GM18517 (cell line): Measurements from ENCODE around the gene HPRT1.

Source experiments
- ATAC-seq: cut with Tn5 transposase; IDR thresholded peaks from one replicate; pipeline ENCODE4 v1.9.1; 2021; ENCODE audit warnings: mild to moderate bottlenecking, moderate library complexity; ENCODE audit not compliant: unreplicated experiment

The HPRT1 gene

GRCh38 chrX:134472041-134472440, 12.1 kb downstream of the HPRT1 start:
- no peak for ATAC-seq

GRCh38 chrX:134476284-134476683, 16.3 kb downstream of the HPRT1 start:
- ATAC-seq, result no peak

- no peak for ATAC-seq
These were observed 18.4 kb downstream of the HPRT1 start for GRCh38 chrX:134478374-134478773.

- no peak for ATAC-seq
These were observed 20.1 kb downstream of the HPRT1 start for GRCh38 chrX:134480061-134480460.

DNA sequence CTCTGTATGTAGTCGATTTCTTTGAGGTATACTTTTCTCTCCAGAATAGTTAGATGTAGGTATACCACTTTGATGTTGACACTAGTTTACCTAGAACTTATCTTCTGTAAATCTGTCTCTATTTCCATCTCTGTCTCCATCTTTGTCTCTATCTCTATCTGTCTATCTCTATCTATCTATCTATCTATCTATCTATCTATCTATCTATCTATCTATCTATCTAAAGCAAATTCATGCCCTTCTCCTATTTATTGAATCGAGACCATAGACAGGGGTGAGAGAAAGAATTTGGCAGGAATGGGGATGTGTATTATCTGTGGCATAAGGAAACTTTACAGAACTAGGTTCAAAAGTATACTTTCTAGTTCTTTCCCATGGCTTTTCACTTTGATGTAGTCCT, 21.4 kb downstream of the HPRT1 start:
- ATAC-seq, result no peak

- ATAC-seq, result no peak
These were observed 22.4 kb downstream of the HPRT1 start for GRCh38 chrX:134482371-134482770.

- ATAC-seq, result no peak
These were observed 24.1 kb downstream of the HPRT1 start for GRCh38 chrX:134484039-134484438.

GRCh38 chrX:134501941-134502340, 42.0 kb downstream of the HPRT1 start:
- no peak for ATAC-seq

DNA sequence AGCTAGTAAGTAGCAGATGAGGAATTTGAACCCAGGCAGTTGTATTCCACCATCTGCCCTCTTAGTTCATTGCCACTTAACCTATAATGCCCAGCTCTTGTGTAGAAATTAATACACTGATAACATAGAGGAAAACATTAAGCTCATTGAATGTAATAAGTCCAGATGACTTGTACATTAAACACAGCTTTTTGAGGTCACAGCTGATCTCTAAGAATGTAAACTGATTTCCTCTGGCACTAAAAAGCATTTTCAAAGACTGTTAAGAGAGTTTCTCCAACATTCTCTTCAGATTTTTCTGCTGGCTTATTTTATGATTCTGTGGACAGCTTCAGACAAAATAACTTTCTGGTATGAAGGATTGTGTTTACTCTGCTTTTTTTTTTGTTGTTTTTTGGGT, 42.7 kb downstream of the HPRT1 start:
- no peak for ATAC-seq

GRCh38 chrX:134512566-134512965, 52.6 kb downstream of the HPRT1 start:
- no peak for ATAC-seq

- no peak for ATAC-seq
These were observed 53.1 kb downstream of the HPRT1 start for GRCh38 chrX:134513091-134513490.

DNA sequence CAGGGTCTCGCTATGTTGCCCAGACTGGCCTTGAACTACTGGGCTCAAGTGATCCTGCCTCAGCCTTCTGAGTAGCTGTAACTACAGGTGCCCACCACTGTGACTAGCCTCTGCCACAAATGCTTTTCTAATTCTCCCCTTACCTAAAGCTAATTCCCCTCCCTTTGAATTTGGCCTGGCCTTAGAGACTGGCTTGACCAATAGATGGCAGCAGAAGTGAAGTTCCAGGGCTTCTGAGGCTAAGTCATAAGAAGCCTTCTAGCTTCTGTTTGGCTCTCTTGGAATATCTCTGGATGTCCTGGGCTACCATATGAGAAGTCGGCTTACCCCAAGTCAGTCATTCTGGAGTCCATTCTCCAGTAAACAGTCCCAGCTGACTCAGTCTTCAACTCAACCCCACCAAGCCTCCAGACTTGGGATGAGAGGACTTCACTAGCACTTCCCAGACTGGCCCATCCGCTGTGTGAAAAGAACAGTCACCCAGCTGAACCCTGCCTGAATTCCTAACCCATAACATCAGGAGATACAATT, 61.0 kb downstream of the HPRT1 start:
- ATAC-seq, result no peak

DNA sequence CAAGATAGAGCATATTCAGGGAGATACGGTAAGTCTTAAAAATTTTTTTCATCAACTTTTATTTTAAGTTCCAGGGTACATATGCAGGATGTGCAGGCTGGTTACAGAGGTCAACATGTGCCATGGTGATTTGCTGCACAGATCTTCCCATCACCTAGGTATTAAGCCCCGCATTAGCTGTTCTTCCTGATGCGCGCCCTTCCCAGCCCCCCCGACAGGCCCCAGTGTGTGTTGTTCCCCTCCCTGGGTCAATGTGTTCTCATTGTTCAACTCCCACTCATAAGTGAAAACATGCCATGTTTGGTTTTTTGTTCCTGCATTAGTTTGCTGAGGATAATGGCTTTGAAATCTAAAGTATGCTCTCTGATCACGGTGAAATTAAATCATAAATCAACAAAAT, 64.2 kb downstream of the HPRT1 start:
- ATAC-seq, result no peak

DNA sequence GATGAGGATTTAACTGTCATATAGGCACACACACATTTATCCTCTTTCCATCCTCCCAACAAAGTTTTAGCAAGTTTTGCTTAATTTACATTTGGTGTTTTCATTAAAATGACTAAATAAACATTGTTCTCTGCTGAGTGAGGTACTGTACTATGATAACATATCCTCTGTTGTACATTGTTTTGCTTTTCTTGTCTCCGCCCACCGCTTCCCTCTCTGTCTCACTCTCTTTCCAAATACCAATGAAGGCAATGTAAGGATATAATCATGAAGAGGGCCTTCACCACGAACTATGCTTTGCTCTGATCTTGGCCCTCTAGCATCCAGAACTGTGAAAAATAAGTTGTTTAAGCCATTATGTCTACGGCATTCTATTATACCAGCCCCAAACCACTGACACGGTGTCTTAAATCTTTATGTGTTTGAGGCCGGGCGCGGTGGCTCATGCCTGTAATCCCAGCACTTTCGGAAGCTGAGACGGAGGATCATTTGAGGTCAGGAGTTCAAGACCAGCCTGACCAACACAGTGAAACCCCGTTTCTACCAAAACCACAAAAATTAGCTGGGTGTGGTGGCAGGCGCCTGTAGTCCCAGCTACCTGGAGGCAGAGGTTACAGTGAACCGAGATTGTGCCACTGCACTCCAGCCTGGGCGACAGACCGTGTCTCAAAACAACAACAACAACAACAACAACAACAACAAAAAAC, 65.3 kb downstream of the HPRT1 start:
- no peak for ATAC-seq

GRCh38 chrX:134526399-134526798, 66.4 kb downstream of the HPRT1 start:
- no peak for ATAC-seq

DNA sequence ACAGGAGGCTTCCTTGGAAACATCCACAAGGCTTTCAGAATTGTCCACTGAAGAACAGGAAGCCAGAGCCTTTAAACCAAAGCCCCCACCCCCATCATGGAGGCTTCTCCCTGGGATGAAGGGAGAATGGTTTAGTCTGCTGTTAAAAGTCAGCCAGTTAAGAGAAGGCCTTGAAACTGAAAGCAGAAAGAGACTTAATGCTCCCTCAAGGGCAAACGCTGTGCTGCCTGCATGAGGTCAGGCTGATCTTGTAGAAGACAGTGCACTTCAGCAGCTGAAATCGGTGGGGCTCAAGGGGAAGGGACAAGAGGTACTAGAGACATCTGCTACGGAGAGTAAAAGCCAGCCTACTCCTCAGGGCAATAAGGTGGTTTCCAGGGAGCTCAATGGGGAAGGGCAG, 69.0 kb downstream of the HPRT1 start:
- ATAC-seq, result no peak

GRCh38 chrX:134529481-134529880, 69.5 kb downstream of the HPRT1 start:
- ATAC-seq, result no peak

- ATAC-seq, result no peak
These were observed 70.9 kb downstream of the HPRT1 start for GRCh38 chrX:134530845-134531244.

DNA sequence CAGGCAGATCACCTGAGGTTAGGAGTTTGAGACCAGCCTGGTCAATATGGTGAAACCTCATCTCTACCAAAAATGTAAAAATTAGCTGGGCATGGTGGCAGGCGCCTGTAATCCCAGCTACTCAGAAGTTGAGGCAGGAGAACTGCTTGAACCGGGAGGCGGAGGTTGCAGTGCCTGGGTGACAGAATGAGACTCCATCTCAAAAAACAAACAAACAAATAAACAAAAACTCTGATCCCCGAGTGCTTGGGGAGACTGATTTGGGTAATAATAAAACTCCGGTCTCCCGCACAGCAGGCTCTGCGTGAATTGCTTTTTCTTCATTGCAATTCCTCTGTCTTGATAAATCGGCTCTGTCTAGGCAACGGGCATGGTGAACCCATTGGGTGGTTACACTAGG, 73.4 kb downstream of the HPRT1 start:
- no peak for ATAC-seq

GRCh38 chrX:134533952-134534351, 74.0 kb downstream of the HPRT1 start:
- no peak for ATAC-seq

GRCh38 chrX:134537179-134537955, 77.4 kb downstream of the HPRT1 start:
- no peak for ATAC-seq

- no peak for ATAC-seq
These were observed 78.4 kb downstream of the HPRT1 start for GRCh38 chrX:134538316-134538715.
